H1 (cell line): Measurements from ENCODE around the gene JDP2. TPM values are rescaled to one million over a fixed set of nuclear protein-coding genes. Genes with fewer than 3 reads are reported as not detected.
A peak's percentile ranks its signal among the peaks of the same experiment; 100 is the strongest.

Source experiments
- HDAC6 ChIP-seq: IDR thresholded peaks from one replicate; pipeline ENCODE4 v1.7.1; 2012; ENCODE audit warnings: low read depth, mild to moderate bottlenecking, inconsistent platforms, low read length, moderate library complexity
- KDM5A ChIP-seq: fragments of 200-600 bp; IDR thresholded peaks from 2 replicates; pipeline ENCODE4 v1.7.1; 2012; ENCODE audit warnings: mild to moderate bottlenecking, low read length, inconsistent platforms, mixed read lengths
- polyA plus RNA-seq, 7 experiments: library from polyadenylated mRNA; depleted of rRNA in 3 of 7; stranded (reverse) in 5 of 7; unstranded in 2 of 7; fragments of >200 nt in 5 of 7; fragments of 200-250 nt in 2 of 7; gene quantifications; 1 replicate in 5 of 7; 2 replicates in 1 of 7; 4 replicates in 1 of 7; pipeline versions ENCODE4 v1.2.1 to v1.2.3, GENCODE V29; 2011 to 2013; ENCODE audit warnings: missing spikeins in 2 of 7, mixed read lengths in 2 of 7
- total RNA-seq: library from RNA; stranded (reverse); fragmentation: NEBNext Ultra II Directional; extraction: Animal tissue kit (Norgen Biotek cat#: 25700); gene quantifications from 2 replicates; pipeline ENCODE4 v1.2.1, GENCODE V29; 2021
- TF ChIP-seq, protein P1 (sequence below), 3 experiments: IDR thresholded peaks; 1 replicate in 2 of 3; 2 replicates in 1 of 3; pipeline versions ENCODE4 v1.5.1 to v1.6.1; 2011; ENCODE audit warnings: low read length in 3 of 3, mild to moderate bottlenecking in 3 of 3, inconsistent platforms in 2 of 3, low read depth in 1 of 3, moderate library complexity in 1 of 3; ENCODE audit not compliant: insufficient read depth in 1 of 3; ENCODE audit errors: control extremely low read depth in 1 of 3

JDP2 gene
- total and polyA plus RNA-seq, 2 of the 8 experiments (the other 6 are each of a cell fraction or from before 2014, with no cell fraction given), result 8.9 to 27.2 TPM

- TF ChIP-seq KDM5A, result no peak
- TF ChIP-seq, protein P1, sequence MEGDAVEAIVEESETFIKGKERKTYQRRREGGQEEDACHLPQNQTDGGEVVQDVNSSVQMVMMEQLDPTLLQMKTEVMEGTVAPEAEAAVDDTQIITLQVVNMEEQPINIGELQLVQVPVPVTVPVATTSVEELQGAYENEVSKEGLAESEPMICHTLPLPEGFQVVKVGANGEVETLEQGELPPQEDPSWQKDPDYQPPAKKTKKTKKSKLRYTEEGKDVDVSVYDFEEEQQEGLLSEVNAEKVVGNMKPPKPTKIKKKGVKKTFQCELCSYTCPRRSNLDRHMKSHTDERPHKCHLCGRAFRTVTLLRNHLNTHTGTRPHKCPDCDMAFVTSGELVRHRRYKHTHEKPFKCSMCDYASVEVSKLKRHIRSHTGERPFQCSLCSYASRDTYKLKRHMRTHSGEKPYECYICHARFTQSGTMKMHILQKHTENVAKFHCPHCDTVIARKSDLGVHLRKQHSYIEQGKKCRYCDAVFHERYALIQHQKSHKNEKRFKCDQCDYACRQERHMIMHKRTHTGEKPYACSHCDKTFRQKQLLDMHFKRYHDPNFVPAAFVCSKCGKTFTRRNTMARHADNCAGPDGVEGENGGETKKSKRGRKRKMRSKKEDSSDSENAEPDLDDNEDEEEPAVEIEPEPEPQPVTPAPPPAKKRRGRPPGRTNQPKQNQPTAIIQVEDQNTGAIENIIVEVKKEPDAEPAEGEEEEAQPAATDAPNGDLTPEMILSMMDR (IDR thresholded peaks at IDR 0.05; ENCODE audit: control extremely low read depth in 1 of 3, insufficient read depth in 1 of 3, low read depth in 1 of 3, low read length in 3 of 3), result peak in 1 of 3 experiments; percentile 16; a peak in 1 of 4 replicates
- no peak for TF ChIP-seq HDAC6
Measured at GRCh38 chr14:75409316-75410205, 18.3 kb upstream of the JDP2 start (continued).
